ENCODE results near the gene ADARB1. TPM values are rescaled to one million over a fixed set of nuclear protein-coding genes. Genes with fewer than 3 reads are reported as not detected.

The ADARB1 gene
- total RNA-seq, 1 experiment from 2014 or later, result 15.8 TPM

- no peak overlapping the region for H2BK20ac ChIP-seq (ENCODE audit: low read depth, low read length, poor library complexity, severe bottlenecking)
- peak overlapping the region in 1 of 3 experiments; percentile 75; a peak in 1 of 7 replicates for H3K27ac Mint-ChIP-seq
Measured at GRCh38 chr21:45064618-45065399, 9.6 kb upstream of the ADARB1 start.

More at GRCh38 chr21:45064618-45065399, 9.6 kb upstream of the ADARB1 start:
- H3K56ac ChIP-seq (ENCODE audit: insufficient read length, low read depth, low read length), result no peak overlapping the region
- H4K91ac ChIP-seq (ENCODE audit: insufficient read length, low read depth, low read length), result no peak overlapping the region
- H2BK120ac ChIP-seq (ENCODE audit: low read depth, low read length, poor library complexity, severe bottlenecking), result no peak overlapping the region
- Mint-ChIP-seq H3K9me3 (no peaks in the 10 kb centered on the region; a peak in 2 of 5 replicates), H3K36me3 (ENCODE audit: insufficient read depth in 1 of 3, low read depth in 3 of 3) (no peaks in the 10 kb centered on the region), H3K27me3 (ENCODE audit: low read depth) (peaks cover 2% of the 10 kb centered on the region), H3K4me1 (peaks cover 11 to 14% of the 10 kb centered on the region in 2 experiments), H3K4me3 (no peak overlapping the region)
- H3K4ac ChIP-seq (ENCODE audit: low read depth, low read length), result no peak overlapping the region
- H4K20me1 ChIP-seq (ENCODE audit: control insufficient read depth, insufficient read depth, insufficient read length), result no peaks in the 10 kb centered on the region
- H3K14ac ChIP-seq (ENCODE audit: insufficient read depth, low read length), result no peak overlapping the region
- no peak overlapping the region for H2BK12ac ChIP-seq (ENCODE audit: insufficient read length, low read depth, low read length)
- H3K4me2 ChIP-seq (ENCODE audit: insufficient read depth, insufficient read length, low read length), result no peak overlapping the region
- H3K18ac ChIP-seq (ENCODE audit: insufficient read length, low read depth, low read length), result no peak overlapping the region
- H2AFZ ChIP-seq (ENCODE audit: low read length), result no peak overlapping the region
- no peak overlapping the region for H2BK15ac ChIP-seq (ENCODE audit: low read depth, low read length)
- TF ChIP-seq, protein P1, sequence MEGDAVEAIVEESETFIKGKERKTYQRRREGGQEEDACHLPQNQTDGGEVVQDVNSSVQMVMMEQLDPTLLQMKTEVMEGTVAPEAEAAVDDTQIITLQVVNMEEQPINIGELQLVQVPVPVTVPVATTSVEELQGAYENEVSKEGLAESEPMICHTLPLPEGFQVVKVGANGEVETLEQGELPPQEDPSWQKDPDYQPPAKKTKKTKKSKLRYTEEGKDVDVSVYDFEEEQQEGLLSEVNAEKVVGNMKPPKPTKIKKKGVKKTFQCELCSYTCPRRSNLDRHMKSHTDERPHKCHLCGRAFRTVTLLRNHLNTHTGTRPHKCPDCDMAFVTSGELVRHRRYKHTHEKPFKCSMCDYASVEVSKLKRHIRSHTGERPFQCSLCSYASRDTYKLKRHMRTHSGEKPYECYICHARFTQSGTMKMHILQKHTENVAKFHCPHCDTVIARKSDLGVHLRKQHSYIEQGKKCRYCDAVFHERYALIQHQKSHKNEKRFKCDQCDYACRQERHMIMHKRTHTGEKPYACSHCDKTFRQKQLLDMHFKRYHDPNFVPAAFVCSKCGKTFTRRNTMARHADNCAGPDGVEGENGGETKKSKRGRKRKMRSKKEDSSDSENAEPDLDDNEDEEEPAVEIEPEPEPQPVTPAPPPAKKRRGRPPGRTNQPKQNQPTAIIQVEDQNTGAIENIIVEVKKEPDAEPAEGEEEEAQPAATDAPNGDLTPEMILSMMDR (conservative IDR thresholded peaks at IDR 0.05), result no peak
- H3K79me2 ChIP-seq (ENCODE audit: insufficient read depth, low read length), result no peaks in the 10 kb centered on the region
- H4K5ac ChIP-seq (ENCODE audit: insufficient read length, low read depth, low read length), result no peak overlapping the region
- H3K4me1 ChIP-seq (ENCODE audit: insufficient read depth, low read length), result no peaks in the 10 kb centered on the region
- H3T11ph ChIP-seq (ENCODE audit: low read length), result no peak overlapping the region
- no peak overlapping the region for H2BK5ac ChIP-seq (ENCODE audit: insufficient read length, low read length)
- no peak overlapping the region for H3K9ac ChIP-seq (ENCODE audit: extremely low read depth, insufficient read length, low read length)
- DNase-seq, result peak; percentile 39
- H3K9me3 ChIP-seq (ENCODE audit: control insufficient read depth, low read depth, low read length), result no peaks in the 10 kb centered on the region
- no peak overlapping the region for H2AK5ac ChIP-seq (ENCODE audit: insufficient read length, low read length)
- no peaks in the 10 kb centered on the region for H3K27me3 ChIP-seq (ENCODE audit: insufficient read depth, low read length)
- no peak overlapping the region for H3K23ac ChIP-seq (ENCODE audit: insufficient read length, low read depth, low read length)
- no peak overlapping the region for H4K8ac ChIP-seq (replicated peaks; ENCODE audit: insufficient read length, low read depth, low read length)
- H3K79me1 ChIP-seq (ENCODE audit: insufficient read depth, low read depth, low read length, poor library complexity, severe bottlenecking), result no peaks in the 10 kb centered on the region
- H3K27ac ChIP-seq (ENCODE audit: insufficient read length, low read depth, low read length), result no peak overlapping the region
- WGBS (ENCODE audit: extremely low coverage, insufficient read length, low lambda C conversion rate), result no CpG with 5 or more reads among the region's 19 CpGs
- no peaks in the 10 kb centered on the region for H3K23me2 ChIP-seq (ENCODE audit: insufficient read length, low read depth, low read length, poor library complexity, severe bottlenecking)
